ENCODE measurements around the gene KRT16.
"Not testable (repeated sequence)": the region's sequence is repeated elsewhere in the genome, so short reads cannot be mapped to it uniquely, and the experiment has no call there.

Gene KRT16

GRCh38 chr17:41582061-41582968 is 30.3 kb downstream of the KRT16 start:
- DNase-seq, result not testable (repeated sequence)

- DNase-seq, result no peak
Measured at GRCh38 chr17:41581366-41582060, 31.1 kb downstream of the KRT16 start.

GRCh38 chr17:41580687-41581365 is 31.7 kb downstream of the KRT16 start:
- no peak for DNase-seq

GRCh38 chr17:41580244-41580575 is 32.4 kb downstream of the KRT16 start:
- no peak for DNase-seq

- peak; percentile 73 for DNase-seq
Measured at GRCh38 chr17:41579484-41580243, 32.9 kb downstream of the KRT16 start.

- DNase-seq, result no peak
Measured at GRCh38 chr17:41578971-41579370, 33.6 kb downstream of the KRT16 start.

- DNase-seq, result no peak
Measured at GRCh38 chr17:41578538-41578937, 34.0 kb downstream of the KRT16 start.

GRCh38 chr17:41576740-41577139 is 35.8 kb downstream of the KRT16 start:
- not testable (repeated sequence) for DNase-seq

GRCh38 chr17:41575336-41575735 is 37.2 kb downstream of the KRT16 start:
- DNase-seq, result no peak

GRCh38 chr17:41571561-41572434 is 40.8 kb downstream of the KRT16 start, which contains the start of gene KRT9:
KRT9 (minus strand) TSS chr17:41572059; CDS start chr17:41571992, 67 bp downstream.
- no peak for DNase-seq

GRCh38 chr17:41567317-41567716 is 45.2 kb downstream of the KRT16 start:
- no peak for DNase-seq

GRCh38 chr17:41565338-41565737 is 47.2 kb downstream of the KRT16 start:
- DNase-seq, result no peak

GRCh38 chr17:41563607-41564170 is 48.9 kb downstream of the KRT16 start:
- DNase-seq, result no peak

GRCh38 chr17:41561554-41561953 is 51.0 kb downstream of the KRT16 start:
- no peak for DNase-seq

All from inflammatory macrophage treated with lipopolysaccharide for 4 hours (primary cell).